ENCODE data around the gene EXOC4.
"Not testable (repeated sequence)": the region's sequence is repeated elsewhere in the genome, so short reads cannot be mapped to it uniquely, and the experiment has no call there.

EXOC4 gene

GRCh38 chr7:133315332-133316040, 62.6 kb downstream of the EXOC4 start:
- DNase-seq: no peak

- DNase-seq: no peak
These were observed 67.0 kb downstream of the EXOC4 start for GRCh38 chr7:133319842-133320241.

- DNase-seq: no peak
These were observed 68.0 kb downstream of the EXOC4 start for GRCh38 chr7:133320891-133321290.

- not testable (repeated sequence) for DNase-seq
These were observed 68.5 kb downstream of the EXOC4 start for GRCh38 chr7:133321366-133321765.

- DNase-seq: not testable (repeated sequence)
These were observed 73.9 kb downstream of the EXOC4 start for GRCh38 chr7:133326745-133327144.

- DNase-seq: not testable (repeated sequence)
These were observed 75.1 kb downstream of the EXOC4 start for GRCh38 chr7:133328021-133328420.

GRCh38 chr7:133330085-133330484, 77.2 kb downstream of the EXOC4 start:
- DNase-seq: no peak

- no peak for DNase-seq
These were observed 79.0 kb downstream of the EXOC4 start for GRCh38 chr7:133331861-133332260.

GRCh38 chr7:133339772-133340171, 86.9 kb downstream of the EXOC4 start:
- DNase-seq: no peak

- DNase-seq: no peak
These were observed 91.4 kb downstream of the EXOC4 start for GRCh38 chr7:133344275-133344674.

GRCh38 chr7:133345690-133346421, 93.0 kb downstream of the EXOC4 start:
- no peak for DNase-seq

- no peak for DNase-seq
These were observed 95.4 kb downstream of the EXOC4 start for GRCh38 chr7:133348250-133348649.

- no peak for DNase-seq
These were observed 96.2 kb downstream of the EXOC4 start for GRCh38 chr7:133349101-133349500.

GRCh38 chr7:133352430-133352829, 99.6 kb downstream of the EXOC4 start:
- DNase-seq: no peak

- DNase-seq: no peak
These were observed 100.9 kb downstream of the EXOC4 start for GRCh38 chr7:133353775-133354174.

- DNase-seq: no peak
These were observed 101.9 kb downstream of the EXOC4 start for GRCh38 chr7:133354546-133355324.

GRCh38 chr7:133355325-133355708, 102.4 kb downstream of the EXOC4 start:
- DNase-seq: no peak

- no peak for DNase-seq
These were observed 102.9 kb downstream of the EXOC4 start for GRCh38 chr7:133355822-133356221.

- no peak for DNase-seq
These were observed 105.8 kb downstream of the EXOC4 start for GRCh38 chr7:133358708-133359107.

- no peak for DNase-seq
These were observed 106.6 kb downstream of the EXOC4 start for GRCh38 chr7:133359449-133359848.

- no peak for DNase-seq
These were observed 107.3 kb downstream of the EXOC4 start for GRCh38 chr7:133360201-133360600.

GRCh38 chr7:133361806-133362205, 108.9 kb downstream of the EXOC4 start:
- no peak for DNase-seq

- no peak for DNase-seq
These were observed 112.2 kb downstream of the EXOC4 start for GRCh38 chr7:133364959-133365690.
